RWPE2 (cell line): Measurements from ENCODE around the gene DUSP2.

Experiments
- ATAC-seq: fragments of 200-7000 bp; cut with Tn5 transposase; 3 replicates; pipeline ENCODE4 v1.9.1; 2021; ENCODE audit warnings: low read depth
- DNase-seq: peaks from one replicate; pipeline ENCODE4 v3.0.0-alpha.2; 2020; ENCODE audit warnings: low spot score
- H3K27ac ChIP-seq: fragments of 450-650 bp; 2 replicates; pipeline ENCODE4 v1.5.1; 2017; ENCODE audit warnings: mild to moderate bottlenecking; ENCODE audit not compliant: poor library complexity, severe bottlenecking
- H3K27me3 ChIP-seq: fragments of 250-450 bp; sonication (Bioruptor Pico); 2 replicates; pipeline ENCODE4 v1.5.1; 2021; ENCODE audit warnings: mild to moderate bottlenecking, moderate library complexity; ENCODE audit not compliant: insufficient read depth, poor library complexity, severe bottlenecking
- H3K36me3 ChIP-seq: fragments of 250-450 bp; sonication (Bioruptor Pico); 2 replicates; pipeline ENCODE4 v1.5.1; 2020; ENCODE audit warnings: low read depth, mild to moderate bottlenecking, moderate library complexity
- H3K4me1 ChIP-seq: fragments of 250-450 bp; sonication (Bioruptor Pico); 2 replicates; pipeline ENCODE4 v1.5.1; 2021; ENCODE audit warnings: mild to moderate bottlenecking, moderate library complexity; ENCODE audit not compliant: insufficient read depth, poor library complexity, severe bottlenecking
- H3K4me3 ChIP-seq: fragments of 250-450 bp; sonication (Bioruptor Pico); 2 replicates; pipeline ENCODE4 v1.5.1; 2021; ENCODE audit warnings: mild to moderate bottlenecking, moderate library complexity; ENCODE audit not compliant: severe bottlenecking
- H3K9me3 ChIP-seq: fragments of 250-450 bp; sonication (Bioruptor Pico); 2 replicates; pipeline ENCODE4 v1.5.1; 2021; ENCODE audit warnings: mild to moderate bottlenecking, moderate library complexity; ENCODE audit not compliant: severe bottlenecking
- TF ChIP-seq, protein P1 (sequence below): fragments of 450-650 bp; IDR thresholded peaks from one replicate; pipeline ENCODE4 v1.5.1; 2017; ENCODE audit warnings: mild to moderate bottlenecking, moderate library complexity; ENCODE audit not compliant: poor library complexity, severe bottlenecking

The DUSP2 gene

DNA sequence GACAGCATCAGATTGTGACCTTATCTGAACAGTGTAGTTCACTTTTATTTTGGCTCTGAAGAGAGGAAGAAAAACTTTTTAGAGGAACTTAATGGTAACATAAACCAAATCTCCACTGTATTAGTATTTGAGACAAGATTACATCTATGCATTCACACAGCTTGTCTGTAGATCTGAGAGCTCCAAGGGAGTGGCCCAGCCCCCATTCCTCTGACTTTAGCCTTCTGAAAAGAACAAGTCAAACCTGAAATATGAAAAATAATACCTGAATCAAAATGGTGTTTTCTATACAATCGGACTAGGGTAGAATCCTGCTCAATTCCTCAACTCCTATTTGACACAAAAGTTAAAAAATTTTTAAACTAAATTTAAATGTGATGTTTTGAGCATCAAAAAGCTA lies 40.3 kb upstream of the DUSP2 start:
- no peak for DNase-seq
- TF ChIP-seq, protein P1, sequence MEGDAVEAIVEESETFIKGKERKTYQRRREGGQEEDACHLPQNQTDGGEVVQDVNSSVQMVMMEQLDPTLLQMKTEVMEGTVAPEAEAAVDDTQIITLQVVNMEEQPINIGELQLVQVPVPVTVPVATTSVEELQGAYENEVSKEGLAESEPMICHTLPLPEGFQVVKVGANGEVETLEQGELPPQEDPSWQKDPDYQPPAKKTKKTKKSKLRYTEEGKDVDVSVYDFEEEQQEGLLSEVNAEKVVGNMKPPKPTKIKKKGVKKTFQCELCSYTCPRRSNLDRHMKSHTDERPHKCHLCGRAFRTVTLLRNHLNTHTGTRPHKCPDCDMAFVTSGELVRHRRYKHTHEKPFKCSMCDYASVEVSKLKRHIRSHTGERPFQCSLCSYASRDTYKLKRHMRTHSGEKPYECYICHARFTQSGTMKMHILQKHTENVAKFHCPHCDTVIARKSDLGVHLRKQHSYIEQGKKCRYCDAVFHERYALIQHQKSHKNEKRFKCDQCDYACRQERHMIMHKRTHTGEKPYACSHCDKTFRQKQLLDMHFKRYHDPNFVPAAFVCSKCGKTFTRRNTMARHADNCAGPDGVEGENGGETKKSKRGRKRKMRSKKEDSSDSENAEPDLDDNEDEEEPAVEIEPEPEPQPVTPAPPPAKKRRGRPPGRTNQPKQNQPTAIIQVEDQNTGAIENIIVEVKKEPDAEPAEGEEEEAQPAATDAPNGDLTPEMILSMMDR, result no peak
- peaks cover 53% of the 10 kb centered on the region for H3K36me3 ChIP-seq
- H3K27me3 ChIP-seq, result no peaks in the 10 kb centered on the region
- H3K4me3 ChIP-seq, result no peak overlapping the region
- ATAC-seq, result no peak
- H3K9me3 ChIP-seq, result no peaks in the 10 kb centered on the region
- no peak overlapping the region for H3K27ac ChIP-seq
- H3K4me1 ChIP-seq, result no peaks in the 10 kb centered on the region

DNA sequence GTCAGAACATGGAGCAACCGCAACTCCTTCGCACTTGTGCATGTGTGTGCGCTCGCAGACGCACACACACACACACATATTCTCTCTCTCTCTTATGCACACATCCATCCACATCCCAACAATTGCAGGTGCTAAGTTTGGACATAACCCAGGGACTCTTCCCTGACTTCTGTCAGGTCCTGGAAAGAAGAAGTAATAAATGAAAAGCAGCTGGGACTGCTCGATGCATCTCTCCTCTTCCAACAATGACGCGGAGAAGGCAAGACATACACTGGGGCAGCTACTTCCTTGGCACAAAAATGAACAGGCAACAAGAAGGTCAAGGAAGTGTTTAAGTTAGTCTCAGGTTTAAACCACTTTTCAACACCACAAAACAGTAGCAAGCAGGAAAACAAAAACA lies 39.7 kb upstream of the DUSP2 start:
- no peaks in the 10 kb centered on the region for H3K4me1 ChIP-seq
- H3K9me3 ChIP-seq, result no peaks in the 10 kb centered on the region
- H3K27me3 ChIP-seq, result no peaks in the 10 kb centered on the region
- H3K36me3 ChIP-seq, result peaks cover 50% of the 10 kb centered on the region
- TF ChIP-seq, protein P1, result no peak
- ATAC-seq, result no peak
- no peak overlapping the region for H3K27ac ChIP-seq
- DNase-seq, result no peak
- H3K4me3 ChIP-seq, result no peak overlapping the region

DNA sequence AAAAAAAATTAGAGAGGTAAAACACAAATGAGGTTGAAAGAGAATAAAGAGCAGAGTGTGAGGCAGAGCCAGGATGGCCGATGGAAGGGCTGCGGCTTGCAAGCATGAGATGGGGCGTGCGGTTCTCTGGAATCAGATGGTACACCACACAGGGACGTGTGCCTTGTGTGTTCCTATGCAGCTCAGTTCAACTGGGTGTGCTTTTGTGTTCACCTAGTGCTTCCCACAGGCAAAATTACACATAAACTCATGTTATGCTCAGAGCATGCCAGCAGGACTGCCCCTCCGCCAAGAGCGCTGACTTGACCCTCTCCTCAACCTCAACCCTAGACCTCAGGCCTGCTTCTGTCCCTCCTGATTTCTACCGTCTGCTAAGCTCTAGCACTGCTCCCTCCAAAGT lies 38.9 kb upstream of the DUSP2 start:
- Histone ChIP-seq H3K4me3 (no peak overlapping the region), H3K9me3 (no peaks in the 10 kb centered on the region), H3K27me3 (no peaks in the 10 kb centered on the region), H3K27ac (no peak overlapping the region), H3K4me1 (no peaks in the 10 kb centered on the region), H3K36me3 (peaks cover 42% of the 10 kb centered on the region)
- ATAC-seq (no peak), DNase-seq (no peak)
- TF ChIP-seq, protein P1, result no peak

DNA sequence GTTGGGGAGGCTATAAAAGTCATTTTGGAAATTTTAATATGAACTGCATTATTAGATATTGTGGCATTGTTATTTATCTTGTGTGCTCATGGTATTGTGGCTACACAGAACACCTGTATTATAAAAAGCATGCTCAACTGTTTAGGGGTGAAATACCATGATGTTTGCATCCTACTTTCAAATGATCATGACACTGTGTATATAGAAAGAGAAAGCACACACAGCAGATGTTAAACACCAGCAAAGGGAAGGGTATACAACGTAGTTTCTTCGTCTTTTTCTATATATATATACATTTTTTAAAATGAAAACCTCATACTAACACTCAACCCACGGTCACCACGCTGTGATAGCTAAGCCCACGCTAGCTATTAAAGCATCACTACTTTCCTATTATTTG lies 36.3 kb upstream of the DUSP2 start:
- ATAC-seq, result no peak
- no peak for DNase-seq
- Histone ChIP-seq H3K27me3 (no peaks in the 10 kb centered on the region), H3K9me3 (no peaks in the 10 kb centered on the region), H3K36me3 (peaks cover 19% of the 10 kb centered on the region), H3K4me3 (no peak overlapping the region), H3K27ac (no peak overlapping the region), H3K4me1 (no peaks in the 10 kb centered on the region)
- TF ChIP-seq, protein P1, result no peak

DNA sequence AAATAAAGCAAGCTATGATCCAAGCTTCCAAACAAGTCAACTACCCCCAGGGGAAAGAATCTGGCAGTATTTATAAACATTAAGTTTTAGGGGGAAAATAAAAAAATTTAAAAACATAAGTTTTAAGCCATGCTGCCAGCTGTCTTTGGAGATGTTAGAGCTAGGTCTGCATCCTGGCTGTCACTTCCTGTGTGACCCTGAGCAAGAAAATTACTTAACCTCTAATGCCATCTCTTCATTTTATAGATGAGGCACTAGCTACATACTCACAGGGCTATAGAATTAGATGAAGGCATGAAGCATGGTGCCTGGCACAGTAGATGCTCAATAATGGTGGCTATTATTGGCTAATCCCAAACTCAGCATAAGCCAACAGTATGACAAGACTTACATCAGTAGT lies 35.3 kb upstream of the DUSP2 start:
- no peak for DNase-seq
- Histone ChIP-seq H3K4me3 (no peak overlapping the region), H3K27ac (no peak overlapping the region), H3K9me3 (no peaks in the 10 kb centered on the region), H3K4me1 (no peaks in the 10 kb centered on the region), H3K36me3 (peaks cover 9% of the 10 kb centered on the region), H3K27me3 (no peaks in the 10 kb centered on the region)
- no peak for ATAC-seq
- TF ChIP-seq, protein P1, result no peak
